ENCODE measurements around the gene TRIP4. TPM values are rescaled to one million over a fixed set of nuclear protein-coding genes. Genes with fewer than 3 reads are reported as not detected.

TRIP4 gene
- total and polyA plus RNA-seq, 9 of the 15 experiments (the other 6 are each of a cell fraction or from before 2014, with no cell fraction given), result 7.6 to 23.3 (median 16.7) TPM

DNA sequence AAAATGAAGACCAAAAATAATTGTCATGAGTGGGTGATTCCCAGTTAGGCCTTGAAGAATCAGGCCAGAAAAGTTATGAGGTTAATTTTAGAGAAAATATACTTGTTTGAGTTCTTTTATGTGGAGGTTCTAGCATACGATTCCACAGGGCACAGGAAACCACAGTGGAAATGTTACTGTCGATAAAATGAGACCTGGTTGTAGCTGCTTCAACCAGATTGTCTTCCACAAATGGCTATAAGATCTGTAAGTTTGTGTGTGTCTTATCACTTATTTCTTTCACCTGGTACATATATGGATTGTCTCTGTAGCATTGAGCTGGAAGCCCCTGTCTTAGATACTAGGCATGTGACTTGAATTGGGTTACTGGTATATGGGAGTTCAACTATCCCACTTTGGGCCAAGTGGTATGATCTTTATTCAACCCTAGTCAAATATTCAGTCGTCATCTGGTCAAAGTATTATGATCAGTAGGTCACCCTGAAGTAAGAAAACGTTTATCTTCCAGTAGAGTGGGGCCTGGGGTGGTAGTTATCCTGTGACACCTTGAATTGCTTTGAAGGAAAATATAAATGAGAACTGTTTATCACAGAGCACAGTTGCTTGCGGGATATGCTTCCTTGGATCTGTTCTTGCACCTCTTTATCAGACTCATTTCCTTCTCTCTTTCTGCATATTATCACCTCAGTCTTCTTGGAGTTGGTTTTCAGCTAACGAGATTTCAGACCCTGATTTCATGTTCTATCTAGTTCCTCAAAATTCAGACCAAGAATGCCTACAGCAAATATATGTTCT lies 51.2 kb downstream of the TRIP4 start (continued):
- TF ChIP-seq XRCC3 (IDR thresholded peaks at IDR 0.05) (no peak), BHLHE40 (IDR thresholded peaks at IDR 0.05; ENCODE audit: low read length) (peak; percentile 27; the same call in 1 of the 2 replicates), SIRT6 (IDR thresholded peaks at IDR 0.05; ENCODE audit: low read depth, low read length) (no peak), FUS (optimal IDR thresholded peaks at IDR 0.05; ENCODE audit: low read depth, low read length) (no peak), RFX5 (IDR thresholded peaks at IDR 0.05; ENCODE audit: low read depth, low read length) (no peak), ZNF354B (CRISPR knock-in tag; IDR thresholded peaks at IDR 0.05) (0 out of 2 replicates have a peak, but pooled peaks have one; percentile 49), RB1 (IDR thresholded peaks at IDR 0.05; ENCODE audit: low read depth) (no peak), ZNF133 (CRISPR knock-in tag; IDR thresholded peaks at IDR 0.05) (no peak), SMARCB1 (IDR thresholded peaks at IDR 0.05; ENCODE audit: insufficient read length, low read depth) (no peak), TCF3 (CRISPR knock-in tag; IDR thresholded peaks at IDR 0.05) (peak; percentile 97), SAFB2 (IDR thresholded peaks at IDR 0.05; ENCODE audit: borderline replicate concordance, low read depth, low read length, severe bottlenecking) (no peak), MEF2A (IDR thresholded peaks at IDR 0.05; ENCODE audit: control insufficient read depth, low read depth, low read length) (0 out of 2 replicates have a peak, but pooled peaks have one; percentile 4), TGIF2 (CRISPR knock-in tag; IDR thresholded peaks at IDR 0.05) (no peak), ZNF232 (CRISPR knock-in tag; IDR thresholded peaks at IDR 0.05) (no peak), KDM4B (IDR thresholded peaks at IDR 0.05; ENCODE audit: borderline replicate concordance in 2 of 2, low read depth in 1 of 2) (no peak), ZNF3 (CRISPR knock-in tag; IDR thresholded peaks at IDR 0.05) (no peak), RBM25 (IDR thresholded peaks at IDR 0.05; ENCODE audit: low read depth, low read length, severe bottlenecking) (no peak), TAL1 (IDR thresholded peaks at IDR 0.05) (peak; percentile 96), NCOA4 (IDR thresholded peaks at IDR 0.05; ENCODE audit: partially characterized antibody) (no peak), GATAD2A (IDR thresholded peaks at IDR 0.05) (no peak)
- TF ChIP-seq, protein P1, sequence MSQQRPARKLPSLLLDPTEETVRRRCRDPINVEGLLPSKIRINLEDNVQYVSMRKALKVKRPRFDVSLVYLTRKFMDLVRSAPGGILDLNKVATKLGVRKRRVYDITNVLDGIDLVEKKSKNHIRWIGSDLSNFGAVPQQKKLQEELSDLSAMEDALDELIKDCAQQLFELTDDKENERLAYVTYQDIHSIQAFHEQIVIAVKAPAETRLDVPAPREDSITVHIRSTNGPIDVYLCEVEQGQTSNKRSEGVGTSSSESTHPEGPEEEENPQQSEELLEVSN (IDR thresholded peaks at IDR 0.05; ENCODE audit: borderline replicate concordance in 1 of 2, extremely low read depth in 1 of 2, insufficient read depth in 1 of 2, insufficient read length in 1 of 2, low read depth in 1 of 2, low read length in 1 of 2, poor library complexity in 1 of 2, severe bottlenecking in 1 of 2), result no peak
- TF ChIP-seq, protein P2, sequence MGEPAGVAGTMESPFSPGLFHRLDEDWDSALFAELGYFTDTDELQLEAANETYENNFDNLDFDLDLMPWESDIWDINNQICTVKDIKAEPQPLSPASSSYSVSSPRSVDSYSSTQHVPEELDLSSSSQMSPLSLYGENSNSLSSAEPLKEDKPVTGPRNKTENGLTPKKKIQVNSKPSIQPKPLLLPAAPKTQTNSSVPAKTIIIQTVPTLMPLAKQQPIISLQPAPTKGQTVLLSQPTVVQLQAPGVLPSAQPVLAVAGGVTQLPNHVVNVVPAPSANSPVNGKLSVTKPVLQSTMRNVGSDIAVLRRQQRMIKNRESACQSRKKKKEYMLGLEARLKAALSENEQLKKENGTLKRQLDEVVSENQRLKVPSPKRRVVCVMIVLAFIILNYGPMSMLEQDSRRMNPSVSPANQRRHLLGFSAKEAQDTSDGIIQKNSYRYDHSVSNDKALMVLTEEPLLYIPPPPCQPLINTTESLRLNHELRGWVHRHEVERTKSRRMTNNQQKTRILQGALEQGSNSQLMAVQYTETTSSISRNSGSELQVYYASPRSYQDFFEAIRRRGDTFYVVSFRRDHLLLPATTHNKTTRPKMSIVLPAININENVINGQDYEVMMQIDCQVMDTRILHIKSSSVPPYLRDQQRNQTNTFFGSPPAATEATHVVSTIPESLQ (CRISPR knock-in tag; IDR thresholded peaks at IDR 0.05), result no peak
- TF ChIP-seq, protein P3, sequence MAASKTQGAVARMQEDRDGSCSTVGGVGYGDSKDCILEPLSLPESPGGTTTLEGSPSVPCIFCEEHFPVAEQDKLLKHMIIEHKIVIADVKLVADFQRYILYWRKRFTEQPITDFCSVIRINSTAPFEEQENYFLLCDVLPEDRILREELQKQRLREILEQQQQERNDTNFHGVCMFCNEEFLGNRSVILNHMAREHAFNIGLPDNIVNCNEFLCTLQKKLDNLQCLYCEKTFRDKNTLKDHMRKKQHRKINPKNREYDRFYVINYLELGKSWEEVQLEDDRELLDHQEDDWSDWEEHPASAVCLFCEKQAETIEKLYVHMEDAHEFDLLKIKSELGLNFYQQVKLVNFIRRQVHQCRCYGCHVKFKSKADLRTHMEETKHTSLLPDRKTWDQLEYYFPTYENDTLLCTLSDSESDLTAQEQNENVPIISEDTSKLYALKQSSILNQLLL (CRISPR knock-in tag; IDR thresholded peaks at IDR 0.05; ENCODE audit: borderline replicate concordance), result no peak

Data from K562 (cell line).